Omental fat pad (tissue), 4 donors: ENCODE results near the gene MME. TPM values are rescaled to one million over a fixed set of nuclear protein-coding genes. Genes with fewer than 3 reads are reported as not detected.

Source experiments
- ATAC-seq: fragments of 150-250 bp; one replicate; pipeline ENCODE4 v1.9.1; 2016; ENCODE audit warnings: mild to moderate bottlenecking, moderate library complexity; ENCODE audit not compliant: low FRiP score
- DNase-seq: peaks from one replicate; pipeline ENCODE4 v3.0.0-alpha.2; 2019; ENCODE audit warnings: low spot score
- CTCF ChIP-seq, 3 donors: fragments of 450-650 bp; IDR thresholded peaks; one replicate each; pipeline ENCODE4 v1.5.1; 2016 to 2017; ENCODE audit warnings: antibody characterized with exemption in 3 of 3, mild to moderate bottlenecking in 3 of 3, moderate library complexity in 2 of 3
- total RNA-seq, 4 donors: library from RNA; depleted of rRNA; stranded (reverse); fragments of >200 nt; gene quantifications; one replicate each; pipeline ENCODE4 v1.1.0, GENCODE V29; 2016

Gene MME
- total RNA-seq, 4 donors from 2014 or later: 33.1 to 174 (median 108) TPM

- no peak for TF ChIP-seq CTCF (IDR thresholded peaks at IDR 0.05)
- DNase-seq (no peak), ATAC-seq (no peak)
These were observed 33.2 kb upstream of the MME start for GRCh38 chr3:155046935-155047334.

GRCh38 chr3:155047672-155048071 is 32.4 kb upstream of the MME start:
- DNase-seq: no peak
- ATAC-seq: no peak
- TF ChIP-seq CTCF (IDR thresholded peaks at IDR 0.05): no peak

GRCh38 chr3:155049959-155050358 is 30.2 kb upstream of the MME start:
- DNase-seq: no peak
- no peak for TF ChIP-seq CTCF (IDR thresholded peaks at IDR 0.05)
- ATAC-seq: no peak

- DNase-seq (no peak), ATAC-seq (no peak)
- TF ChIP-seq CTCF (IDR thresholded peaks at IDR 0.05): no peak
These were observed 27.6 kb upstream of the MME start for GRCh38 chr3:155052470-155052869.

GRCh38 chr3:155053756-155054155 is 26.4 kb upstream of the MME start:
- no peak for ATAC-seq
- no peak for TF ChIP-seq CTCF (IDR thresholded peaks at IDR 0.05)
- DNase-seq: no peak

- ATAC-seq (peak; percentile 48), DNase-seq (no peak)
- TF ChIP-seq CTCF (IDR thresholded peaks at IDR 0.05): no peak
These were observed 15.2 kb upstream of the MME start for GRCh38 chr3:155064920-155065319.

GRCh38 chr3:155065537-155065936 is 14.6 kb upstream of the MME start:
- no peak for DNase-seq
- no peak for TF ChIP-seq CTCF (IDR thresholded peaks at IDR 0.05)
- ATAC-seq: peak; percentile 88
